Cardiac fibroblast (primary cell): ENCODE data around the gene ACTR5.

Experiments
- DNase-seq, 2 donors: peaks; one replicate each; pipeline versions ENCODE4 v3.0.0 to v3.0.0-alpha.2; 2010; ENCODE audit warnings: low read depth in 2 of 2
- H3K4me3 ChIP-seq, 2 donors: replicated peaks in 1 of 2; 1 replicate in 1 of 2; 2 replicates in 1 of 2; pipeline ENCODE4 v1.5.1; 2011; ENCODE audit warnings: low read depth in 2 of 2, low read length in 2 of 2, mild to moderate bottlenecking in 2 of 2, moderate library complexity in 1 of 2
- TF ChIP-seq, protein P1 (sequence below): IDR thresholded peaks from one replicate; pipeline ENCODE4 v1.5.1; 2011; ENCODE audit warnings: low read depth, mild to moderate bottlenecking, low read length, inconsistent platforms

Gene ACTR5

DNA sequence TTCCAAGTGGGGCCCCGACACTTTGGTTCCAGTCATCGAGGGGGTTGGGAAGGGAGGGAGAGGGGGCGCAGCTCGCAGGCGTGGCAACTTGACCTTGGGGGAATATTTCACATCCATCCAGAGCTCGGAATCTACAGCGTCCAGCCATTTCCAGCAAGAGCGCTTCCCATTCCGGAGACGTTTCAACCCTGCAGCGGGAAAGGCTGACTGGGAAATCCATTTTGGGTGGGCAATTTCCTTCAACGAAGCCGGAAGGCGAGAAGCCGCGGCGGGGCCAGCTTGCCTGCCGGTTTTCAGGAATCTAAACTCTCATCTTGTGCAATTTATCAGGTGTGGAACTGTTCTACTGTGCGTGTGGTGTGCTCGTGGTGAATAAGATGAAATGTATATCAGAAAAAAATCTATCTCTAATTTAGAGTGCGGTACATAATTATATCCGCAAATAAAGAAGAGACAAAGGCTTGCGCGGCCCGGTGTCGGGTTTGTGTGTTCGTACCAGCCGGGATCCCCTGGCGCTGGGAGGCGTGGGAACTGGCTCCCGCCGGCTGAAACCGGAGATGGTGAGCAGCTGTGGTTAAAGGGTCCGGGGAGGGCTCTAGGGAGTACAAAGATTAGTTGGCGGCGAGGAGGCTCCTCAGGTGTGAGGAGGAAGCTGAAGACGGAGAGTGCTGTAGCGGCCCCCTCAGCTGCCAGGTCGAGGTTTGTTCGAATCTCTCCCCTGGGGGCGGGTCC is 19.2 kb upstream of the ACTR5 start:
- DNase-seq = no peak
- TF ChIP-seq, protein P1, sequence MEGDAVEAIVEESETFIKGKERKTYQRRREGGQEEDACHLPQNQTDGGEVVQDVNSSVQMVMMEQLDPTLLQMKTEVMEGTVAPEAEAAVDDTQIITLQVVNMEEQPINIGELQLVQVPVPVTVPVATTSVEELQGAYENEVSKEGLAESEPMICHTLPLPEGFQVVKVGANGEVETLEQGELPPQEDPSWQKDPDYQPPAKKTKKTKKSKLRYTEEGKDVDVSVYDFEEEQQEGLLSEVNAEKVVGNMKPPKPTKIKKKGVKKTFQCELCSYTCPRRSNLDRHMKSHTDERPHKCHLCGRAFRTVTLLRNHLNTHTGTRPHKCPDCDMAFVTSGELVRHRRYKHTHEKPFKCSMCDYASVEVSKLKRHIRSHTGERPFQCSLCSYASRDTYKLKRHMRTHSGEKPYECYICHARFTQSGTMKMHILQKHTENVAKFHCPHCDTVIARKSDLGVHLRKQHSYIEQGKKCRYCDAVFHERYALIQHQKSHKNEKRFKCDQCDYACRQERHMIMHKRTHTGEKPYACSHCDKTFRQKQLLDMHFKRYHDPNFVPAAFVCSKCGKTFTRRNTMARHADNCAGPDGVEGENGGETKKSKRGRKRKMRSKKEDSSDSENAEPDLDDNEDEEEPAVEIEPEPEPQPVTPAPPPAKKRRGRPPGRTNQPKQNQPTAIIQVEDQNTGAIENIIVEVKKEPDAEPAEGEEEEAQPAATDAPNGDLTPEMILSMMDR = no peak

DNA sequence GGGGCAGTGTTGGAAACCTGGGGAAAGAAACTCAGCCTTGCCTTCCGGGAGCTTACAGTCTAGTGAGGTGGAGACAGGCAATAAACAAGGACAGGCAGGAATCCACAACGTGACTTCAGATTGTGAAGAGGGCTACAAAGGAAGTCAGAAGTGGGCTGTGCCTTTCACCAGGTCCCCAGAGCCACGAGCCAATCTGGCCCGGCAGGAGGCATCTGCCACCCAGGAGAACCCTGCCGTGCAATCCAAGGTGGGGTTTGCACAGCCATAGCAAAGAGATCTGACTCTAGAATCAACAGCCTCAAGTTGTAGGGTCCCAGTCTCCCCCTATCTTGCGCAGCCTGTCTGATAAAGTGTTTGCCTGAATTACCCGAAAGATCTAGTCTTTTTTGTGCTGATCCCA is 18.5 kb upstream of the ACTR5 start:
- TF ChIP-seq, protein P1 = no peak
- no peak for DNase-seq

More for the DNA sequence above, 19.2 kb upstream of the ACTR5 start:
- no peak overlapping the region for H3K4me3 ChIP-seq

DNA sequence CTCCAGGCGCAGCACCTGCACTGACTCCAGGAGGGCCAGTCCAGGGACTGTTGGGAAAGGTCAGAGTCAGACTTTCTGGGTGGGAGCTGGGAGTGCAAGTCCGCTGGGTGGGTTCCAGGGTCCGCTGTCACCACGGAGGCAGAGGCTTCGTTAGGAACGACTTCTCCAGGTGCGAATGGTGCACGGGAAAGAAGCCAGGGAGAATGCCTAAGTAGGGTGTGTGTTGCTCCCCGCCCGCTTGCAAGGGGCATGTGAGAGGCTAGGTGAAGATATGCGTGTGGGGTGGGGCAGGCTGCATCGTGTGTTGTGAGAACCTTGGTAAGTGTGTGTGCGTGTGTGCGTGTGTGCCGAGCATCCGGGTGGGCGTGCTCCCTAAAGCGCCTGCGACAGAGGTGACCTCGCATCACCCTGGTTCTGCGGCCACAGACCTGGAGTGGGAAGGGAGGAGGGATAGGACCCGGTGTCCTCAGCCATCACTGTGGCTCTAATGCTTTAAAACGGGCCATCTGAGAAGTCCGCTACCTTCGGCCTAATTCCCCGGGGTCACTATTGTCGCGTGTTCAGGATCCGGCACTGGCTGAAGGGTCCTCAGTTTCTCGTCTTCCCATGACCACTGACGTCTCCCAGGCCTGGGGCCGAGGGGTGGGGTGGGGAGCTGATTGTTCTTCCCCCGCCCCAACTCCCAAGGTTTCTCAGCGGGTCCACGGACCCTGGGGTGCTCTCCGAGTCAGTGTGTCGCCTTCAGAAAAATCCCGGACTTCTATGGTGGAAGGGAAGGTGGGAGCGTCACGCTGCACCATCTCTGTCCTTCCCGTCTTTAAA is 17.9 kb upstream of the ACTR5 start:
- no peak for DNase-seq
- H3K4me3 ChIP-seq = no peak overlapping the region
- TF ChIP-seq, protein P1 = no peak

More for the DNA sequence above, 18.5 kb upstream of the ACTR5 start:
- no peak overlapping the region for H3K4me3 ChIP-seq

DNA sequence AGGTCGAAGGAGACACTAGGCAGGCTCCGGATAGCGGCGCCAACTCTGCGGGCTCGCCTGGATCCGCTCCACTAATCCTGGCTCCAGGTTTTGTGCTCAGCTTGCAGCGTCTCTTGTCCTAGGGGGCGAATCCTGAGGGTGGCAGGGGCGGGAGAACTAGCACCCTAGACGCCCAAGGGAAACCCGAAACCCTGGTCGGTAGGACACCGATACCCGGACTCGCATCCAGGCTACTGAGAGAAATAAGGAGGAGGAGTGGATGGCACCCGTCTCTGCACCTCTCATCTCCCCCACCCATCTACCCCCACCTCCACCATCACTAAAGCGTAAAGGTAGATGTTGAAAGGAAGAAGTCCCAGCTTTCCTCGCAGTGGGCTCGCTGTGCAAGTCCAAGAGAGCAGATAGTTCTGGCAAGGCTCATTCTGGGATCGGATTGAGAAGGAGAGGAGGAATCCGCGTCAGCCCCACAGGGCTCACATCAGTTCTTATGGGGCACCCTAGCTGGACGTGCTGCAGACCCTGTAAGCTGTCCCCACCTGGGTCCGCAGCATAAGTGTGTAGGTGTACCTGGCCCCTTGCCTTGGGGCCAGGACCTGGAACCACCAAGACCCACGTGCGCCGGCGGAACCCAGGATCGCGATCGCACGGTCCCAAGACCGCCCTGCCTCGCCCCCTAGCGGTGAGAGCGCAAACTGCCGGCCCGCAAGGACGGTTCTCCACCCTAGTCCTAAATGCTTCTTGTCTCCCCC is 17.1 kb upstream of the ACTR5 start:
- DNase-seq = peak; percentile 63 to 69
- TF ChIP-seq, protein P1 = peak; percentile 99
- H3K4me3 ChIP-seq = peak overlapping the region in 1 of 2 donors; percentile 28

DNA sequence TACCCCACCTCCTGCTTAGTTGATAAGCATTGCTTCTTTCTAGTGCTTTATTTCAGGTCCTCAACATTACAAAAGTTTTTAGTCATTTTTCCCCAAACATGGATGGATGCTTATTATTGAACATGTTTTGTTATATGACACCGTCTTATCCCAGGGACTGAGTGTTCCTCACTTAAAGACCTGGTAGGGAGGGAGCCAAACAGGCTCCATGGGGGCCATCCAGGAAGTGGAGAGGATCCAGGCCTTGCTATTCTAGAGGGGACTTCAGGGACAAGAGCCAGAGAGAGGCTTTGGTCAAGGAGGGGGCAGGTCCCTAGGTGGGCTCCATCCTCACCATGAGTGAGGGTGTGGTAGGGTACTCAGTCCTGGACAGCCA is 16.5 kb upstream of the ACTR5 start:
- no peak overlapping the region for H3K4me3 ChIP-seq
- TF ChIP-seq, protein P1 = no peak
- DNase-seq = no peak

DNA sequence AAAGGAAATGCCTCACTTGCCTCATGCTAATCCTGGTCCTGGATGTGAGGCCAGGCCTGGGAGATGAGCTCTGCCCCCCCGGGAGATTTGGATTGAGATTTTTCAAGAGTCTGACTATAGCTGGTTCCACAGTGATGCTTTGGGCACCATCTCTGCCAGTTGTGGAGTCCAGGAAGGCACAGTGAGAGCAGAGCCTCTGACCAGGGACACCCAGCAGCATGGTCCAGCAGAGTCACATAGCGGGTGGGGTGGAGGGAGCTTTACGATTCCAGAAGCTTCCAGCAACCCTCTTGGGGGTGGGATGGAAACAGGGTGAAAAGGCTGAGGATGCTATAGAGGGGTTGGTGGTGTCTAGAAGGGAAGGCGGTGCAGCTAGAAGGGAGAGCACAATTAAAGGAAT is 15.3 kb upstream of the ACTR5 start:
- TF ChIP-seq, protein P1 = no peak
- no peak for DNase-seq
- no peak overlapping the region for H3K4me3 ChIP-seq
